OCI-LY7 (cell line): ENCODE measurements around the gene FAM161A.

Experiments
- CTCF ChIP-seq: fragments of 200-600 bp; sonication (generic); conservative IDR thresholded peaks from 2 replicates; pipeline ENCODE4 v1.5.1; 2014; ENCODE audit warnings: mild to moderate bottlenecking, antibody characterized with exemption, low read length, moderate library complexity, mixed read lengths
- EZH2phosphoT487 ChIP-seq: fragments of 200-600 bp; sonication (generic); IDR thresholded peaks from 2 replicates; pipeline ENCODE4 v1.6.1; 2018; ENCODE audit warnings: low read depth, borderline replicate concordance, mild to moderate bottlenecking, mixed run types, antibody characterized with exemption, low read length, moderate library complexity, mixed read lengths

GRCh38 chr2:61792355-61792890 lies 61.4 kb downstream of the FAM161A start:
- TF ChIP-seq CTCF (no peak), EZH2phosphoT487 (no peak)
